Activated CD4-positive, alpha-beta T cell treated with anti-CD3 and anti-CD28 coated beads, Interleukin-2, amount 50 U/mL, for 1 hour (primary cell): ENCODE measurements around the gene RFC4.
A peak's percentile ranks its signal among the peaks of the same experiment; 100 is the strongest.
"Not testable (repeated sequence)": the region's sequence is repeated elsewhere in the genome, so short reads cannot be mapped to it uniquely, and the experiment has no call there.

ENCODE experiments used
- DNase-seq: peaks from one replicate; pipeline ENCODE4 v3.0.0-alpha.2; 2020

RFC4 gene, protein sequence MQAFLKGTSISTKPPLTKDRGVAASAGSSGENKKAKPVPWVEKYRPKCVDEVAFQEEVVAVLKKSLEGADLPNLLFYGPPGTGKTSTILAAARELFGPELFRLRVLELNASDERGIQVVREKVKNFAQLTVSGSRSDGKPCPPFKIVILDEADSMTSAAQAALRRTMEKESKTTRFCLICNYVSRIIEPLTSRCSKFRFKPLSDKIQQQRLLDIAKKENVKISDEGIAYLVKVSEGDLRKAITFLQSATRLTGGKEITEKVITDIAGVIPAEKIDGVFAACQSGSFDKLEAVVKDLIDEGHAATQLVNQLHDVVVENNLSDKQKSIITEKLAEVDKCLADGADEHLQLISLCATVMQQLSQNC

DNA sequence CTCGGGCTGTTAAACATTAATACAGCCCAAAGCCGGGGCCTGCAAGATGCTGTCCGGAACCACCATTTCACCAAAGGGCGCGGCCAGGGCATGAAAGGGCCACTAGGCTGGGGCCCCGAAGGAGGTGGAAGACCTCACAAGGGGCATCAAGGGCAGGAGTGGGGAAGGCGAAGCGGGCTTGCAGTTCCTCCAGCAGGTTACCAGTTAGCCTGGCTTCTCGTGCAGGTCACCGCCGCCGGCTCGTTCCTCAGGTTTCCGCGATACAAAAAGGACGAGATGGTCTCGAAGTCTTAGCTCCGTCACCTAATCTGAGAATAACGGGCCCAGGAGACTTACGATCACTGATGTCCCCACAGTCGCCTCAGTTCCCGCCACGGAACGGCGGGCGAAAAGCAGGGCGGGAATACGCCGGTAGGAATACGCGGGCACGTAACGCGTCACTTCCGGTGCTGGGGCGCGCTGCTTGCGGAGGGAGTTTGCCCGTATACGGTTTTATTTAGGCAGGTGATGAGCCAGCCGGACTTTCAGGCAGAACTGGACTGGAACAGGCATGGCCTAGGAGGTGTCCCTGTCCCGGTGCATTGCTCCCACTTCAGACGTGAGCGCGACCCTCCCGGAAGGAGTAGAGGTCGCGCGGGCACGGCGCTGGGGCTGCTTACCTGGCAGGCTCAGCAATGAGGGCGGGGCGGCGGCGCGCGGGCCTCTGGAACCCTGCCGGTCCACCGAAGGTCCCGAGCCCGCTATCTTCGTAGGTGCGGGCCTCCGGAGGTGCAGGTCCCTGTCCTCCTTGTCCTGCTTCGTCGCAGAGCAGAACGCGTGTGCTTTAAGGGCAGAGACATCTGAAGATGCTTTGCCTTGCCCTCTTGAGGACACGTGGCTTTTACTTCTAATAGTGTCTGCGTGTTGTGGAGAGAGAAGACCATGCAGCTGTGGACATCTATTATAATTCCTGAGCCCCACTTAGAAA is at the start of gene RFC4:
TSS of gene RFC4 (minus strand) at position 394 of the 967 bp plus-strand sequence. CDS start 1,769 bp downstream, outside the sequence.
- peak; percentile 82 for DNase-seq

DNA sequence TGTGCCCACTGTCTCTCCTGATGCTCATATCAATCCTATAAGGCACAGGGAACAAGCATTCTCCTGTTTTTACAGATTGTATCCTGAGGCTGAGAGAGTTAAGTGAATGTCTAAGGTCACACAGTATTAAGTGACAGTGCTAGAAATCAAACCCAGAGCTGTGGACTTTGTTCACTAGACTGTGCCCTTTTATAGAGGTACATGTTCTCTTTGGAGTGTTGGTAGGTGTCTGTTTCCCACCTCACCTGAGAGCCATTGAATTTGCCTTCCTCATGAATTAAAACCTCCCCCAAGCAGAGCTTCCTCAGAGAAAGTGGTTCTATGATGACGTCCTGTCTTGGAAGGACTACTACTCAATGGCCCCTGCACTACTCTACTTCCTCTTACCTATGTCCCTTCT is 48.7 kb upstream of the RFC4 start:
- DNase-seq = no peak

DNA sequence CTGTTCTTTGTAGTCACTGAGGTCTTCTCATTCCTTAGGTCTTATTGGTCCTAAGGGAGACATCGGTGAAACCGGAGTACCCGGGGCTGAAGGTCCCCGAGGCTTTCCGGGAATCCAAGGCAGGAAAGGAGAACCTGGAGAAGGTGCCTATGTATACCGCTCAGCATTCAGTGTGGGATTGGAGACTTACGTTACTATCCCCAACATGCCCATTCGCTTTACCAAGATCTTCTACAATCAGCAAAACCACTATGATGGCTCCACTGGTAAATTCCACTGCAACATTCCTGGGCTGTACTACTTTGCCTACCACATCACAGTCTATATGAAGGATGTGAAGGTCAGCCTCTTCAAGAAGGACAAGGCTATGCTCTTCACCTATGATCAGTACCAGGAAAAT is 47.9 kb upstream of the RFC4 start:
- DNase-seq = no peak

DNA sequence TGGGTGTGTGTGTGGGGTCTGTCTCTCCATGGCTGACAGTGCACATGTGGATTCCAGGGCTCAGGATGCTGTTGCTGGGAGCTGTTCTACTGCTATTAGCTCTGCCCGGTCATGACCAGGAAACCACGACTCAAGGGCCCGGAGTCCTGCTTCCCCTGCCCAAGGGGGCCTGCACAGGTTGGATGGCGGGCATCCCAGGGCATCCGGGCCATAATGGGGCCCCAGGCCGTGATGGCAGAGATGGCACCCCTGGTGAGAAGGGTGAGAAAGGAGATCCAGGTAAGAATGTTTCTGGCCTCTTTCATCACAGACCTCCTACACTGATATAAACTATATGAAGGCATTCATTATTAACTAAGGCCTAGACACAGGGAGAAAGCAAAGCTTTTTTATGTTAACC is 46.7 kb upstream of the RFC4 start:
- DNase-seq = no peak

DNA sequence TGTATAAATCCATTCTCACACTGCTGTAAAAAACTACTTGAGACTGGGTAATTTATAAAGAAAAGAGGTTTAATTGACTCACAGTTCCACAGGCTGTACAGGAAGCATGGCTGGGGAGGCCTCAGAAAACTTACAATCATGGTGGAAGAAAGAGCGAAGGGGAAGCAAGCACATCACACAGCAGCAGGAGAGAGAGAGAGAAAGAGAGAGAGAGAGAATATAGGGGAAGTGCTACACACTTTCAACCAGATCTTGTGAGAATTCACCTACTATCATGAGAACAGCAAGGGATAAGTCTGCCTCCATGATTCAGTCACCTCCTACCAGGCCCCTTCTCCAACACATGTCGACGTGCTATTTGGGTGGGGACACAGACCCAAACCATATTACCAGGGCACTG is 45.6 kb upstream of the RFC4 start:
- DNase-seq = not testable (repeated sequence)

DNA sequence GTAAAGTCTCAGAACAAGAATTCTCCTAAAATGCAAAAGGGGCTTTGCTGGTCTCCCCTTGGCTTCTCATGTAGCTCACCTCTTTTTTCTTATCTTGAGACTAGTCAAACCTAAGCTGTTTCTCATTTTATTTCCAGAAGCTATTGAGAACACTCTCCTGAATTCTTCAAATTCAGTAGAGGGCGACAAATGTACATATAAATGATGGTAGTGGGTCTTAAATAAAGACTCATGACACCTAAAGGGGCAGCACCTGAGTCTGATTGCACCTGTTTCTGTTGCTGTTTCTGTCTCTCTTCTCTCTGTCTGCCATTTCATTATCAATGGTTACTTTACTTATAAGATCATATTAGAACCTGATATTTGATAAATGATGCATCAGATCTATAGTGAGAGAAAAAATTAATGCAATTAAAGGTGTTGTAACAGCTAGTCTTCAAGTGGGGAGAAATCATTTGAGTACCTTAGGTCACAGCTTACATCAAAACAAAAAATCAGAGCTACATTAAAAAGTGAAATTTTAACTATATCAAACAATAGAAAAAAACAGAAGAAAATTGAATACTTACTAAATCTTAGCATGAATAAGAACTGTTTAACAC is 43.2 kb upstream of the RFC4 start:
- no peak for DNase-seq

DNA sequence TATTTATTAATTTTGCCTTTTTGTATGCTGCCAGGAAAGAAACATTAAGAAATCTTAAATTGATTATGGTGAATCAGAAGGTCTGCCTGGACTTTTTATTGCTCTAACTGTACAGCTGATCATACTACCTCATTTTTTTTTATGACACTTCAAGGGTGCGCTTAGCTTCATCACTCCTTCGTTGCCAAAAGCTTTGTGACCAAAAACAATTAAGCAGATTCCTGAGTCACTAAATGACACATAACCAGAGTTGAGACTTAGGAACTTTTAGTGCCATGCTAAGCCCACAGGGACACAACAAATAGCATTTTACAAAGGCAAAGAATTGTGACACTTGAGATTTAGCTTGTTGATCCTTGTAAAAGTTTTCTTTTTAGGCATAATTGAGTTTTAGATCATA is 41.2 kb upstream of the RFC4 start:
- no peak for DNase-seq

DNA sequence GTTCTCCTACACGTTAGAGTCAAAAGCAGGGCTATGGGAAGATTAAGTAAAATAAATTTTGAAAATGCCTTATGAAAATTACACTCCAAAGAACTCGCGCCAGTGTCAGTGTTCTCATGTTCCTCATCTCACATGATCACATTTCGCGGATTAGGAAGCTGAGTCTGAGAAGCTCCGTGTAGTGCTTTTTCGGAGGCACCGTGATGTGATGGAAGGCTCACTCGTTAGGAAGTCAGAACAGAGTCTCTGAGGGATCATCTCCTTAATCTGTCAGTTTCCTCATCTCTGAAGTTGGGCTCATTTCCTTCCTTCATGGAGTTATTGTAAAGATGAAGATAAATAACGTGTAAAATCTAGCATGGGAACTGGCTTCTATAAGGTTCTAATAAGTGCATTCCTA is 39.5 kb upstream of the RFC4 start:
- no peak for DNase-seq

DNA sequence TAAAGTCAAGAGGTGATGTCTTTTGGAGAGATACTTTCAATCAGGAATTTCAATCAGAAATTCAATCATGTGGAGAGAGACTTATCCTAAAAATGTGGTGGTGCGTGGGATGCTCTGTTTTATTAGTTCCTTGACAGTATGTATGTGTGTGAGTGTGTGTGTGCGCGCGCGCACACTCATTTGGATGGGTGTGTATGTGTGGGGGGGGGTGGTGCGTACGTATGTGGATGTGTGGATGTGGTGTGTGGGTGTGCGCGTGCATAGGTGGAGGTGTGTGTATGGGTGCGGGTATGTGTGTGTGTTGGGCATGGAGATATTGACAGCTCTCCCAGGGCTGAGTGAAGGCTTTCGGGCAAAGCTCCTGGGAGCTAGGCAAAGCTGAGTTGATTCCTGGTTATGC is 38.6 kb upstream of the RFC4 start:
- DNase-seq = no peak

DNA sequence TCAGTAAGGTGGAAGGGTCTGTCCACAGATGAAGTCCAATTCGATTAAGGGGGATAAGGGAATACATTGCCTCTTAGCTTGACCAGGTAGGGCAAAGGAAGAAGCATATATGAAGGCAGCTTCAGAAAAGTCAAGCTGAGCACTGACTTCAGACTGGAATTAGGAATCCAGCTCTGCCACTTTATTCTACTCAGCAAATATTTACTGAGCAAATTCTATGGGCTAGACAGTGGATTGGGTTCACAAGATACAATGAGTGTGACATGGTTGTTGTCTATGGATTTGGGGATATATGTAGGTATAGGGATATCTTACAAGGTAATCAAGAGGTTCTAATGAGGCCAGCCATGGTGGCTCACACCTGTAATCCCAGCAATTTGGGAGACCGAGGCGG is 36.8 kb upstream of the RFC4 start:
- DNase-seq = no peak

DNA sequence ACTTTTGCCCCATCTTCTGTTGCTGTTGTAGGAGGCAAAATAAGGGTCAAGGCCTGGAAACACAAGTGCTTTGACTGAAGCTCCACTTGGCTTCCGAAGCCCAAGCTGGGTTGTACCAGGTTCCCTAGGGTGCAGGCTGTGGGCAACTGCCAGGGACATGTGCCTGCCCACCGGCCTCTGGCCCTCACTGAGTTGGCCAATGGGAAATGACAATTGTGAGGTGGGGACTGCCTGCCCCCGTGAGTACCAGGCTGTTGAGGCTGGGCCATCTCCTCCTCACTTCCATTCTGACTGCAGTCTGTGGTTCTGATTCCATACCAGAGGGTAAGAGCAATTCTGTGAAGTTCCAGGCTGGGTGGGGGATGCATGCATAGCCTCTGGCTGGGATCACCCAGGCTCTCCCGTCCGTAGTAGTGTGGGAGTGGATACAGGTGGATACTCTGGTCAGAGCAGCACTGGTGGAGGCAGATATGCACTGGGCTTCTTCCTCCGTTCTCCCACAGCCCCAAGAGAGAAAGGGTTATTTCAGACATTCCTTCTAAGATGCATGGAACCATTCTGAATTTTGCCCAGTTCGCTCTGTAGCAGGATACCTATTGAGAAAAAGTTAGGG is 36.2 kb upstream of the RFC4 start, which contains the start of gene ADIPOQ:
TSS of gene ADIPOQ (plus strand) at position 285 of the 613 bp plus-strand sequence. CDS start 10,349 bp downstream, outside the sequence.
- no peak for DNase-seq

DNA sequence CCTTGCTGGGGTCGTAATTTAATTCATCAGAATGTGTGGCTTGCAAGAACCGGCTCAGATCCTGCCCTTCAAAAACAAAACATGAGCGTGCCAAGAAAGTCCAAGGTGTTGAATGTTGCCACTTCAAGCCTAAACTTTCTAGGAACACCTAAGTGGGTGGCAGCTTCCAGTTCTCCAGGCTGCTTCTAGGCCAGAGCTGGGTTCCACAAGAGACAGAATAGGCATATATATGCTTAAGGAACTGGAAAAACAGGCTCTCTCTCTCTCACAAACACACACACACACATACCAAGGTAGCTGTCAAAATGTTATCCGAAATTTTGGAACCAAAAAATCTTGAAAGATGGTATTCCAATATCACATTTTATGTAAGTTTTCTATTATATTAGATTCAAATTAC is 35.3 kb upstream of the RFC4 start:
- DNase-seq = no peak

DNA sequence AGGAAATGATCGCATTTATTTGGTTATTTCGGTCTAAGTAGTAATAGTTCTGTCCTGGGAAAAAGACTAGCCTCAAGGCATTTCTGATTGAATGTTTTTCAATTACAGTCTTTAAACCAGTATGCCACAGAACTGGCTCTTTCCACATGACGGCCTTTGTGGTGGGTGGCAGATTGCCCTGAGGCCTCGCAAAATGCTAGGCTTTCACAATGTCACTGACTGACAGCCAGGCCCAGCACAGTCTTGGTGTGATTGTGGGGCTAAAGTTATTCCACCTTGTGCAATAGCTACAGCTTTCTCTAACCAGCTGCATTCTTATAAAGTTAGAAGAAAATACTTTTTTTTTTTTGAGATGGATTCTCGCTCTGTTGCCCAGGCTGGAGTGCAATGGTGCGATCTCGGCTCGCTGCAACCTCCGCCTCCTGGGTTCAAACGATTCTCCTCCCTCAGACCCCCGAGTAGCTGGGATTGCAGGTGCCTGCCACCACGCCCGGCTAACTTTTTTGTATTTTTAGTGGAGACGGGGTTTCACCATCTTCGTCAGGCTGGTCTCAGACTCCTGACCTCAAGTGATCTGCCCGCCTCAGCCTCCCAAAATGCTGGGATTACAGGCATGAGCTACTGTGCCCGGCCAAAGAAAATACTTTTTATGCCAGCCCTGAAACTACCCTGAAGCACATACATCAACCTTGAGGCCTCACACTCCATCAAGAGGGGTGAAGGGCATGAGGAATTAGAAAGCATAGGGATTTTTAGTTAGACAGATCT is 33.8 kb upstream of the RFC4 start:
- no peak for DNase-seq

DNA sequence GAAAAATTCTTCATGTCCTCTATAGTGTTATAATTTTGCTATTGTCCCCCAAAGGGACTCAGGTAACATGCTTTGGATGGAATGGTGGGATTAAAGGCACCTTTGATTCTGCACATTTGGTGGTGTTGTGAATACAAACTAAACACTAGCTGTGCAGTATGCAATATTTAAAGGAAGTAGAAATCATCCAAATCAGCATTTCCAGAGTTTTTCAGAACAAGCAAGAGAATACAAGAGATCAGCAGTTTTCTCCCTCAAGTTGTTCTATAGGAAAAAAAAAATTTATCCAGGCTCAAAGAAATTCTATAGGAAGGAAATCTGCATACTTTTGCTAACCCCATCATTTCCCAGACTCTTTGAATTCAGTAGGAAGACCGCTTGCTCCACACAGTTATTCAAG is 26.0 kb upstream of the RFC4 start:
- DNase-seq = no peak

DNA sequence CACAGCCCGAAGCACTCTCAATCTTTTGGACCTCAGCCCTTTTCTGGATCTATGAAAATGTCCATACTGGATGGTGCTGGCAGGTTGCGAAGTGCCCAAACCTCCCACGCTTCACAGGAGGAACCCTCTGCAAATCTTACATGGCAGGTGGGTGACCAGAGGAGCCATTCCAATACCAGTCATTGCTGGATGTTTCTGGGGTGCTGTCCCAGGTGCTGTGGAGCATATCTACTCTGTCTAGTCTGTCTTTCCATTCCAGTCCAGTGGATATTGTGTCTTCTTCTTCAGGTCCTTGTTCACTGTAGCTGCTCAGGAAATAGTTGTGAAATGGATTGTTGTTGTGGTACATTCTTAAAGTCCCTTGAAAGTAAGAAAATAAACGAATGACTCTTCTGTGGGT is 25.5 kb upstream of the RFC4 start:
- DNase-seq = no peak

DNA sequence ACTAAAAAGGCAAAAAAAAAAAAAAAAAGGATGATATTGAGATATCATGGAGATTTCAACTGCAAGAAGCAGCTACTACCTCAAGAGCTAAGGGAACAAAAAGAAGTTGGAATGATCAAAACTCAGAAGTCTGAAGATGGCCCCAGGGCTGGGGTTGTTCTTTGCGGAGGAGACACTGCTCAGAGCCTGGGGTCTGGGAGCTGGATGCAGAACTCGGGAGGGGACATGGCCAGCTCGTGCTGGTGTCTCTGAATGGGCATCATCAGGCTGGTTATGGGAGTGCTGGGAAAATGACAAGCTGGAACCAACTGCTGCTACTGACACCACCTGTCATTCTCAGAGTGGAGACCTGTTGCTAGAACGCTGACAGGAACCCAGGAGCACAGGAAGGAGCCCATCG is 22.1 kb upstream of the RFC4 start:
- DNase-seq = no peak

DNA sequence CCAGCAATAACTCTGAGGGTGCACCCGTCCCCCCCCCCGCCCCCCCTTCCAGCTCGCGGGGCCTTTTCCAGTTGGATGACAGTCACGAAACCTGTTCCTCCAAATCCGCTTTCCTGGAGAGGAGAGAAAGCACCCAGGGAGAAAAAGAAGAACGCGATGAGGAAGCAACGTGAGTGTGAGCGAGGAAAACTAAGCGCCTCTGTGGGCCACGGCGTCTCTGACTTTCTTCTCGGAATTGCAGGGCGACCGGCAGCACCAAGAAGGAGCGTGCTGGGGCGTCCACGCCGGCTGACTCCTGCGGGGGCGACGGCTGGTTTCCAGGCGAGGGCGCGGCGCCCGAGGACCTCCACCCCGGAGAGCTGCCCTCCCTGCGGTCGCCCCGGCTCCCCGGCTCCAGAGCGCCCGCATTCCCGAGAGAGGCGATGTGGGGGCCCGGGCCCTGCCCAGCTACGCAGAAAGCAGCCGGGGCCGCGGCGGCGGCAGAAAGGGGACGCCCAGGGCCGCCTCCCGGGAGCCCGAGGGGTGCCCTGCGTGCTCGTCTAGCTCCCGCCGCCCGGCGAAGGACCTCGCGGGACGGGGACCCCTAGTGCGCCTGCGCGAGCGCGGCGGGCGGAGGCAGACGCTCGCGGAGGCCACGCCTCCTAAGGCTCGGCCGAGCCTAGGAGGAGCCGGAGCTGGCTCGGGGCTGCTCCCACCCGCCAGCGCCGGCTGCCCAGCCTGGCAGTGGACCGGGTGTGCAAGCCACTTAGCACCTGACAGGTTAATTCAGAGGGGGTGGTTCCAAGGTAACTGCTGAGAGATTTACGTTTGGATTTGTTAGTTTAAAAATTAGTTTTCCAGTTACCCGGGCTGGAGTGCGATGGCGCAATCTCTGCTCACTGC is 20.9 kb upstream of the RFC4 start:
- DNase-seq = peak; percentile 81

DNA sequence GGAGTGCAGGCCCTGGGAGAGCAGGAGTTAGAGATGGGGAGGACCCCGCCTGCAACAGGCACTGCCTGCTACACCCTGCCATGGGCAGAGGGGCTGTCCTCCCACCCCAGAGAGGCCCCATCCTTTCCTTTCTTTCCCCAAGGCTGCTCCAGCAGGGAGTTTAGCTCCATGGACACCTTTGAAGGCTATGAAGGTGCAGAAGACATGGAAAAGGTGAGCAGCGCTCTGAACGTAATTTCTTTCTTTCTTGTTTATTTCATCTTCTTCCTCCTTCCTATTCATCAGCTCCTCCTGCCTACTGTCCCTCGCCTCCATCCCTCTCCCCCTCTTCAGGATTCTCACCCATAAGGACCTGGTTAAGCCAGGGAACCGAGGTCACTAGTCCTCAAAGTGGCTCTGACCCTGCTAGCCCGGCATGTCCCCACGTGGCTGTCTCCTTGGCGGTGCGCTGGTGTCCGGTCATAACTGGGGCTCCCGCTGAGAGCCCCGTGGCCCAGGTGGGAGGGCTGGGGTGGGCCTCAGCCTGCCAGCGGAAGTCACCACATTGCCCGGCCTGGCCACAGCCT is 20.2 kb upstream of the RFC4 start:
- DNase-seq = no peak

DNA sequence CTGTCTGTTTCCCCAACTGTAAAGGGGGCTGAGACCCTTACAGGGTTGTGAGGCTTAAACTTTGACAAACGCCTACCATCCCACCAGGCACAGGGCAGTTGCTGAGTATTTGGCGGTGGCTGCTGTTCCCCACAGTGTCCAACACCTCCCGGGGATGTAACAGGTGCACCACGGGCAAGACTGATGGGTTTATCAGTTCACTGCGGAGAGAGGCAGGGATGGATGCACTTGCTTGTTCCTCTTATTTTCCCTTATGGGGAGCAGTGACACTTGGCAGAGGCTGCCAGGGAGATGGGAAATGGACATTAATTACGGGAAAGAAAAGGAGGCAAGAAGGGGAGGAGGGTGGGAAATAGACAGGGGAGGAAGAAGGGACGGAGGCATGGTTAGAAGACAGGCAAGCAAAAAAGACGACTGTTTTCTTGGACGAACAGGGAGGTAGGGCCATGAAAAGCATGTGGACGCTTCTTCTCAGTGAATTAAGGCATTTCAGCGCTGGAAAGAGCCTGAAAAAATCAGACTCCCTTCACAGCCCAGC is 19.7 kb upstream of the RFC4 start:
- no peak for DNase-seq

DNA sequence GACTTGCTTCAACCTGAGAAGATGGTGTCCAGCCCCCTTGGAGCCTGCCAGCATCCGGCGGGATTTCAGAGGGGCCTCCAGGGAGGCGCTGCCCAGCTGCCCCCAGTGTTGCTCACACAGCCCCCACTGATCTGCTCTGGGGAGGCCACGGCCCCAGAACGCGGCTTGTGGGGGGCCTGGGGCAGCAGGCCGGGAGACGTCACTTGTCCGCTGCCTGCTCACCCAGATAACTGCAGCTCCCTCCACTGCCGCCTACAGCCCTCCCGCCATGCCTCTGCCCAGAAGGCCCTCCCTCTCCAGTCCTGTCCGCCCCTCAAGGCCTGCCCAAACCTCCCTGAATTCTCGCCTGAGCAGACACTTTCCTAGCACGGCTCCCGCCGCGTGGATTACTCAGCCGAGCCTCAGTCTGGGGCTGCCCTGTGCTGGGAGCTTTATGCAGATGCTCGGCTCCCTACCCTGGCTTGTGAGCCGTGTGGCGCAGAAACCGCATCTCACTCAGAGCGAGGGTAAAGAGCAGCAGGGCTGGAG is 19.1 kb upstream of the RFC4 start:
- no peak for DNase-seq
